Fibroblast of skin of abdomen (primary cell): ENCODE measurements around the gene SLC18A3.
A peak's percentile ranks its signal among the peaks of the same experiment; 100 is the strongest.

ENCODE experiments used
- DNase-seq: peaks from one replicate; pipeline ENCODE4 v3.0.0-alpha.2; 2013

SLC18A3 gene

GRCh38 chr10:49629431-49629881, 19.3 kb downstream of the SLC18A3 start:
- no peak for DNase-seq

DNA sequence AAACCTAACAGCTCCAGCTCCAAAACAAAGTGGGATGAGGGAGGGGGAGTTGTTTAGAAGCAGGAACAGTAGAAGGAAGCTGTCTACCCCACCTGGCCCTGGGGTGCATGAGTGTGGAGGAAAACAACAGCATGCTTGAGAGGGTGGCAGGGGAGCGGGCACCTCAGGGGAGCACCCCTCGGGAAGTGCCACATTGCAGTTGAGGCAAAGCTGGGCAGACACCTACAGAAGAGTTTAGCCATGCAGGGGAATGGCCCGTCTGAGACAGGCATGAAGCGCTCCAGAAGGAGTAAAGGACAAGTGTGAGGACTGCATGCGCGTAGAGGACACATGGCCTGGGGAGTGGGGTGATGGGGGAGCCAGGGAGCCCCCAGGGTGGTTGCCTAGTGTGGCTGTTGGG, 21.9 kb downstream of the SLC18A3 start:
- no peak for DNase-seq

DNA sequence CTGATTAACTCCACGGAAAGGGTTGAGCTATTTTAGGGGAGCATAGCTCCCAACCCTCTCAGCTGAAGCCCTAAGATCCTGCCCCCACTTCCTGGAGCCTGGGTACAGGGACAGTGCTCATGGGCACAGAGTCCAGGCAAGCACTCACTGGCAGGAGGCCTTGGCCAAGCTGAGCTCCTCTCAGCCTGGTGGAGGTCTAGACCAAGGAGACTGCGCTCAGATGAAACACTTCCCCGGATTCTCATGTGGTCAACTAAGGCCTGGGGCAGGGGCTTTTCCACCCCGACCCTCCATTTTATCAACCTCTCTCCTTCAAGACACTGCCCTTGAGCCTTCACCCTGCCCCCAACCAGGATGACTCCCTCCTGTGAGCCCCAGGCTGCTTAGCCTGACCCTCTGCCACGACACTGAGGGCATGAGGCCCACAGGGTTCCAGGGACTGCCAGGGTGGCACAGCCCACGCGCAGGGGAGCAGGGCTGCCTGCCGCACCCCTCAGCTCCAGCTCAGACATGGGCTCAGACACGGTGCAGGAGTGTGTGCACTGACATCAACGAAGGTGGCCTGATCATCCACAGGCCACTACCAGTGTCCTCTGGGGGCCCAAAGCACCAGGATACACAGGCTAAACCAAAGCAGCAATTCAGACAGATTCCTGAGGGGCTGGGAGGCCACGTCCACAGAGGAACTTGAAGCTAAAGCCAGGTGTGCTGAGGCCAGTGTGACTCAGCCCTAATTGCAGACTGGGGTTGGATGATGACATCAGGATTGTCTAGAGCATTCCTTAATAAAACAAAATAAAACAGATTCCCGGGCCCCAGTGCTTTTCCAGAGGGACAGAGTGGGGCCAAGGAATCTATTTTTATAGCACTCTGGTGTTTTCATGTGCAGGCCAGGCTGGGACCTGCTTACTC, 22.6 kb downstream of the SLC18A3 start:
- DNase-seq: peak; percentile 4

DNA sequence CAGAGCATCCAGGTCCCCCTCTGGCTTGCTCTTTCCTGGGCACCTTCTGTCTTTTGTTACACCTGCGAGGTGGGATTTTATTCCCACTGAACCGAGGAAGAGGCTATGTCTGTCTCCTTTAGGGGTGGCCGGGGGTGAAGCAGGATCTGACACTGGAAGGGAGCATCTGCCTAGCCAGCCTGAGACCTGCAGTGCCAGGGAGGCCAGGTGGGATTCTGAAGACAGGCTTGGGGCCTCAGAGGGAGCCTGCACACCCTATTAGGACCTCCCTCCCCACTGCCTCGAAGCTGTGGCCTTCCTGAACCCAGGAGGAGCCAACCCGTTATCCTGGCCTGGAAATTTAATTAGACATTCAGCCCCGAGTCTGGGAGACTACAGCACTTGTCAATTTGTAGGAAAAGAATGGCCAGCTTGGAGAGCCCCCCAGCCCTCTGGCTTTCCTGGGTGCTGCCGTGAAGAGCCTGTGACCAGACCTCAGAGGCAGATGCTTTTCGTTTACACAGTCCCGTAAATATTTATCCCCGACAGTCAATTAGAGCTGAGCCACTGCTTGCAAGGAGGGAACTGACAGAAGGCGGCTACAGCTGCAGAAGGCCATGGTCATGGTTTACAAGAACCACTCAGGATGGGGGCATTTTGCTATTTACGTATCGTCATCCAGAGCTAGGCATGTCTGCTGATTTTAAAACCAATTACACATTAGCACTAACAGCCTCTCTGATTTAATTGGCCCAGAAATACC, 23.4 kb downstream of the SLC18A3 start:
- DNase-seq: no peak

GRCh38 chr10:49634069-49634660, 24.1 kb downstream of the SLC18A3 start:
- DNase-seq: no peak

DNA sequence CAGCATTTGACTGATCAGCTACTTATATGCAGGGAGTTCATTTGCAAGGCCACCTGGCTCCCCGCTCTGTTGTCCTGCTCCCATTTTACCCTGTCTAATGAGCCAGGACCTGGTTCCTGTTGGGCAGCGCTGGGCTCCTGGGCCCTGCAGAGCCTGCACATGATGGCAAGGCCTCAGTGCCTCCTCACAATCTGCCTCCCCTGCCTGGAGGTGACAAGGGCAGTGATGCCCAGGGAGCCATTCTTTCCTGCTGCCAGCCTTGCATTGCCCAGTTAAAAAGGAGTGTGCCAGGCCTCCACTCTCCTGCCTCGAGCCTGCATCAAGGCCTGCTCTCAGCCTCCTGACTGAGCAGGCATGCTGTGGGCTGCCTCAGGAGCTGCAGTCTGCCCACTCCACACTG, 32.2 kb downstream of the SLC18A3 start:
- DNase-seq: no peak

- no peak for DNase-seq
Measured at GRCh38 chr10:49643241-49644034, 33.3 kb downstream of the SLC18A3 start.

DNA sequence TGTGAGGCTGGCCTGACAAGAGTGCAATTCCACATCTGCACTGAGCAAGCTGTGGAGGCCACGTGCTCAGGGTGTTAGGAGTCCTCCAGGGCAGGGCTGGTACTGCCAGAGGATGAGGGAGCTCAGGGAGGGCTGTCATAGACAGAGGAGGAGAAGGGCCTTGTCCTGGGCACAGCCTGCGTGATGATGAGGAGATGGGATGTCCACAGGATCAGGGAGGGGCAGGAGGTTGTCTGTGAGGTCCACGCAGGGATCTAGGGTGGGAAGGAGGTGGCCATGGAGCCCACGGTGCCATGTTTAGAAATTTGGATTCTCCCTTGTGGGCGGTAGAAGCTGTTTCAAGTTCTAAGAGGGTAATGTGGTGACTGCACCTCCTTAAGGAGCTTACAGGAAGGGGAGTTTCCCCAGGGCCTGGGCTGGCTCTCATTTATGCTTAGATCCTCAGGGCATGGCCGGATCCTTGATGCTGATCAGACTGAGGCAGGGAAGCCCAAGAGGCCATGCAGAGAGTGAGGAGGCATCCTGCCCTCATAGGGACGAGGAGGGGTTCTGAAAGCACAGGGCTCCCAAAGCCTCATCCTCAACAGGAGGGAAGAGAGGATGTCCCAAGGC, 34.0 kb downstream of the SLC18A3 start:
- DNase-seq: no peak

DNA sequence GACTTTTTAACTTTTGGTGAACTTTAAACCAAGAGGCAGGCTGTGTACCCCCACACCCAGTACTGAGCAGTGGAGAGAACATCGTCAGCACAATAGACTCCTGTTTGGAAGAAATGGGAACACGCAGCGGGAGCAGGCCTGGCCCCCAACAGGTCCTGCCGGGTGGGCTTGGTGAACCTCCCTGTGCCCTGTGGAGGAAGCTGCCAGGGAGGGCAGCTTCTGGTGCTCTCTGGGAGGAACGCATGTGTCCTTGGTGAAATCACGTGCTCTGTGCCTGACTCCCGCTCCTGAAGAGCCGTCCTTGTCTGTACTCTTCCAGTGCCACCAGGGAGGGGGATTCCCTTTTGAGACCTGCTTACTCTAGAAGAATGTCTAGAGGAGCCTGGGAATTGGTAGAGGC, 35.3 kb downstream of the SLC18A3 start:
- no peak for DNase-seq

GRCh38 chr10:49645871-49646870, 36.1 kb downstream of the SLC18A3 start:
- DNase-seq: no peak

DNA sequence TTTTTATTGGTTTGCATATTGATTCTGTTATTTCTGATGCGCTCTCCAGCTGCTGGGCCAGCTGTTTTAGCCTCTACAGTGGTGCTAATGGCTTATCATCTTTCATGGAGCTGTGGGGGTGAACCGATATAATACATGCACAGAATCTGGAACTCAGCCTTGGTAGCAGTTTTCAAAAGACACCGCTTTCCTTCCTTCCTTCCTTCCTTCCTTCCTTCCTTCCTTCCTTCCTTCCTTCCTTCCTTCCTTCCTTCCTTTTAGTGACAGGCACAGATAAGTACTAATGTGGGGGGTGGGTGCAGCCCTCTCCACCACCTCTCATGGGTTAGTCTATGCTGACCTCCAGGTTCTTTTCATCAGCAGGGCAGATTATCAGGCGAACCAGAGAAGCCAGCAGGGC, 37.4 kb downstream of the SLC18A3 start:
- no peak for DNase-seq

- no peak for DNase-seq
Measured at GRCh38 chr10:49647985-49648795, 38.1 kb downstream of the SLC18A3 start.

DNA sequence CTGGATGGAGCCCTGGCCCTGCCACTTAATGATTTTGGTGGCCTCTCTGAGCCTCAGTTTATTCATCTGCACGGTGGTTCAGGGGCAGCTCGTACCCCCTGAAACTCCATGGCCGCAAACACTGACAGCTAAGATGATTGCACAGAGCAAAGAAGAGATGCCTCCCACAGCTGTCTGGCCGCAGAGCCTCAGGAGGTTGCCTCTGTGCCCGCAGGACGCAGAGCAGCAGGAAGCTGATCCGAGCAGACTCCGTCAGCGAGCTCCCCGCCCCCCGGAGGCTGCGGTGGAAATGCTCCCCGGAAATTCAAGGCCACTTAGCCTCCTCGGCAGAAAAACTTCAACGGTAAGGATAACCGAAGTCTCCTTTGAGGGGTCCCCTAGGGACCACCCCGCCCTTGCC, 39.2 kb downstream of the SLC18A3 start:
- no peak for DNase-seq

DNA sequence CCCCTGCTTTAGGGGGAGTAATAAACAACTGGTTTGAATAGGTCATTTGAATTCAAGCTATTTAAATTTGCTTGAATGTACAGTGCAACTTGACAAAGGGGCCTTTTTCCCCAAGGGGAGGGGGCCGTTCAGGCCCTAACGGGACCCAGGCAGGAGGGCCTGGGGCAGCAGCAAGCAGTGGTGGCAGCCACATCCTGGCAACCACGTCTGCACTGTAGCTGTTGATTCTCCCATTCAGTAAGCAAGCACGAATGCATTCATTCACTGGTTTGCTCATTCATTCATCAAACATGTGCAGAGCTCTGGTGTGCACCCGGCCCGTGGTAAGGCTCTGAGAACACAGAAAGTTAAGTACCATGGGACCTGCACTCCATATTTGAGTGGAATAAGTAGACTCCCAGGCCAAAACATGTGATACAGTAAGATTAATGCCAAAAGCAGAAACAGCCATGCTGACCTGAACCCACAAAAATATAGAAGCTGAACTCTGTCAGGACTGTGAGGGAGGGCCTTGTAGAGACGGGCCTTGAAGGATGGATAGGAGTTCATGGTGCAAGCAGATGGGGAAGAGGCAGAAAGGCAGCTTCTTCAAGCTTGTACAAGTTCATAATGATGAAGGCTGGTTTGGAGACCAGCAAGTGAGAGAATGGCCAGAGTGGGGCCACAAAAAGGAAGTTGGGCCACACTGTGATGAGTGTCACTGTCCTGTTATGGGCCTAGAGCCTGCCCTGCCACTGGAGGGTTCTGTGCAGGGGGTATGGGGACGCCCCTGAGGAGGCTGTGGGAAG, 40.0 kb downstream of the SLC18A3 start:
- no peak for DNase-seq

DNA sequence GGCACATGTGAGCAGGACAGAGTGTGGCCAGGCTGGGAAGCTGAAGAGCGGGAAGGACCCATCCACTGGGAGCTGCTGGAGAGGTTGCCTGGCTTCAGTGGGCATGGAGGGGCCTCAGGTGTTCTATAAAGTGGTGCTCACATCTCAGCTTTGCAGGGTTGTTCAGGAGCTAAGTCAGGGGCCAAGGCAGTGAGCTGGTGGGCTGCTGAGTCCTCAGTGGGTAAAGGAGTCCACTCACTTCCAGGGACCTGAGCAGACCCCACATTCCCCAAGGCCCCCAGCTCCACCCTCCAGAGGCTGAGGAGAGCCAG, 40.6 kb downstream of the SLC18A3 start:
- DNase-seq: no peak

- no peak for DNase-seq
Measured at GRCh38 chr10:49651039-49651835, 41.1 kb downstream of the SLC18A3 start.

- no peak for DNase-seq
Measured at GRCh38 chr10:49651917-49652316, 41.8 kb downstream of the SLC18A3 start.
